Esophagus muscularis mucosa (tissue), 4 donors: ENCODE measurements around the gene E2F2. TPM values are rescaled to one million over a fixed set of nuclear protein-coding genes. Genes with fewer than 3 reads are reported as not detected.

Experiments used
- DNase-seq: peaks from one replicate; pipeline ENCODE4 v3.0.0-alpha.2; 2017; ENCODE audit errors: extremely low spot score
- H3K27ac ChIP-seq, 4 donors: fragments of 200-600 bp; sonication (generic); replicated peaks in 1 of 4; 1 replicate in 3 of 4; 2 replicates in 1 of 4; pipeline ENCODE4 v1.5.1; 2016 to 2019; ENCODE audit warnings: mild to moderate bottlenecking in 1 of 4
- H3K27me3 ChIP-seq, 4 donors: fragments of 200-600 bp; sonication (generic); one replicate each; pipeline versions ENCODE4 v1.5.1 to v1.6.0; 2016 to 2019
- H3K36me3 ChIP-seq, 4 donors: fragments of 200-600 bp; sonication (generic); one replicate each; pipeline ENCODE4 v1.5.1; 2016 to 2019
- H3K4me1 ChIP-seq, 4 donors: fragments of 200-600 bp; sonication (generic); one replicate each; pipeline ENCODE4 v1.5.1; 2016 to 2019
- H3K4me3 ChIP-seq, 4 donors: fragments of 200-600 bp; sonication (generic); 1 replicate in 2 of 4; 2 replicates in 2 of 4; pipeline ENCODE4 v1.5.1; 2016 to 2019; ENCODE audit warnings: mild to moderate bottlenecking in 4 of 4, moderate library complexity in 1 of 4
- H3K9me3 ChIP-seq, 4 donors: fragments of 200-600 bp; sonication (generic); 1 replicate in 3 of 4; 2 replicates in 1 of 4; pipeline ENCODE4 v1.5.1; 2016 to 2019
- EP300 ChIP-seq: sonication (generic); formaldehyde crosslinking; IDR thresholded peaks from one replicate; pipeline ENCODE4 v1.6.1; 2017; ENCODE audit warnings: antibody characterized with exemption
- POLR2A ChIP-seq: fragments of 450-650 bp; IDR thresholded peaks from one replicate; pipeline ENCODE4 v1.6.1; 2017; ENCODE audit warnings: antibody characterized with exemption, moderate library complexity, mild to moderate bottlenecking, low read depth
- POLR2AphosphoS5 ChIP-seq, 2 donors: sonication (generic); formaldehyde crosslinking; IDR thresholded peaks; one replicate each; pipeline ENCODE4 v1.6.1; 2017; ENCODE audit warnings: antibody characterized with exemption in 2 of 2
- WGBS: methylation state at CpG from one replicate; pipeline ENCODE4 v1.1.5; 2018; 5-methylcytosine and 5-hydroxymethylcytosine counted together
- intact Hi-C: fragments of 100-400 bp; cut with DNase I; formaldehyde crosslinking; loops from one replicate; pipeline ENCODE4 v1.15.1; 2023
- total RNA-seq, 4 donors: library from RNA; depleted of rRNA; stranded (reverse); fragments of >200 nt; gene quantifications; one replicate each; pipeline versions ENCODE4 v1.1.0 to v1.2.1, GENCODE V29; 2016
- TF ChIP-seq, protein P1 (sequence below), 3 experiments: fragments of 200-600 bp in 2 of 3; fragments of 450-650 bp in 1 of 3; sonication (generic) in 2 of 3; IDR thresholded peaks; one replicate each; pipeline ENCODE4 v1.5.1; 2017 to 2019; ENCODE audit warnings: antibody characterized with exemption in 3 of 3, mild to moderate bottlenecking in 2 of 3, moderate library complexity in 1 of 3

Gene E2F2
- total RNA-seq, 4 donors from 2014 or later = 0.11 to 0.26 (median 0.17) TPM; not detected in 1

DNA sequence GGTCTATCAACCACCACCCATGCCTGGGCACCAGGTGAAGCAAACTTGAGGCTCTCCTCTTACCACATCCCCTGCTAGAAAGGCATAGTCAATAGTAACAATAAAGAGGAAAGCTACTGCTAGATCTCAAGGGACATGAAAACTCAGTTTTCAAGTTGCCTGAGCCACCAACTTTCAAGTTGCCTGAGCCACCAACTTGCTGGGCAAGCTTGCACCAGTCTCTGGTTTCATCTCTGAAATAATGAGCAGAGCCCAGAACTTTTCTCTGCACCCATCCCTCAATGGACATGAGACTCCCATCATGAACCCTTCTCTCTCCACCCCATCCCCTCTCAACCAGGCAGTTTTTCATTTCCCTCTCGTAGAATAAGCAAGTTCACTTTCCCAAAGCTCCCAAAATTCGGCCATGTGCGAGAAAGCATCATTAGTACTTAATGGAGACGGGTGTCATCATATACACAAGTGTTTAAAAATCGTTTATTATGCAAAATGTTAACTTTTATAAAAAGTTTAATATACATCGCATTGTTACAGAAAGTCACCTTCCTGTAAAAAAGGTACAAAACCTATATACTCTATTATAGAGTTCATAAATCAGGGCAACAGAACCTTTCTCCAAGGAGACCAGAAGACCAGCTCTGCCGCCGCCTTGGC is 26.6 kb upstream of the E2F2 start:
- Histone ChIP-seq H3K4me3 (peak overlapping the region; percentile 81 to 91 (median 87)), H3K27ac (peak overlapping the region; percentile 94 to 97 (median 96)), H3K36me3 (peaks cover 0 to 26% (median 2%) of the 10 kb centered on the region in 4 donors), H3K27me3 (no peaks in the 10 kb centered on the region), H3K9me3 (no peaks in the 10 kb centered on the region), H3K4me1 (peaks cover 55 to 87% (median 75%) of the 10 kb centered on the region in 4 donors)
- DNase-seq = no peak
- 47% methylated on average over 8 of the region's 8 CpGs for WGBS
- intact Hi-C loops = no loop called here
- TF ChIP-seq POLR2A = no peak
- TF ChIP-seq, protein P1, sequence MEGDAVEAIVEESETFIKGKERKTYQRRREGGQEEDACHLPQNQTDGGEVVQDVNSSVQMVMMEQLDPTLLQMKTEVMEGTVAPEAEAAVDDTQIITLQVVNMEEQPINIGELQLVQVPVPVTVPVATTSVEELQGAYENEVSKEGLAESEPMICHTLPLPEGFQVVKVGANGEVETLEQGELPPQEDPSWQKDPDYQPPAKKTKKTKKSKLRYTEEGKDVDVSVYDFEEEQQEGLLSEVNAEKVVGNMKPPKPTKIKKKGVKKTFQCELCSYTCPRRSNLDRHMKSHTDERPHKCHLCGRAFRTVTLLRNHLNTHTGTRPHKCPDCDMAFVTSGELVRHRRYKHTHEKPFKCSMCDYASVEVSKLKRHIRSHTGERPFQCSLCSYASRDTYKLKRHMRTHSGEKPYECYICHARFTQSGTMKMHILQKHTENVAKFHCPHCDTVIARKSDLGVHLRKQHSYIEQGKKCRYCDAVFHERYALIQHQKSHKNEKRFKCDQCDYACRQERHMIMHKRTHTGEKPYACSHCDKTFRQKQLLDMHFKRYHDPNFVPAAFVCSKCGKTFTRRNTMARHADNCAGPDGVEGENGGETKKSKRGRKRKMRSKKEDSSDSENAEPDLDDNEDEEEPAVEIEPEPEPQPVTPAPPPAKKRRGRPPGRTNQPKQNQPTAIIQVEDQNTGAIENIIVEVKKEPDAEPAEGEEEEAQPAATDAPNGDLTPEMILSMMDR (IDR thresholded peaks at IDR 0.05) = no peak
- no peak for TF ChIP-seq EP300
- no peak for TF ChIP-seq POLR2AphosphoS5 (IDR thresholded peaks at IDR 0.05)

GRCh38 chr1:23556635-23557470 is 25.8 kb upstream of the E2F2 start:
- intact Hi-C loops = no loop called here
- TF ChIP-seq EP300 = no peak
- no peak for TF ChIP-seq POLR2A

DNA sequence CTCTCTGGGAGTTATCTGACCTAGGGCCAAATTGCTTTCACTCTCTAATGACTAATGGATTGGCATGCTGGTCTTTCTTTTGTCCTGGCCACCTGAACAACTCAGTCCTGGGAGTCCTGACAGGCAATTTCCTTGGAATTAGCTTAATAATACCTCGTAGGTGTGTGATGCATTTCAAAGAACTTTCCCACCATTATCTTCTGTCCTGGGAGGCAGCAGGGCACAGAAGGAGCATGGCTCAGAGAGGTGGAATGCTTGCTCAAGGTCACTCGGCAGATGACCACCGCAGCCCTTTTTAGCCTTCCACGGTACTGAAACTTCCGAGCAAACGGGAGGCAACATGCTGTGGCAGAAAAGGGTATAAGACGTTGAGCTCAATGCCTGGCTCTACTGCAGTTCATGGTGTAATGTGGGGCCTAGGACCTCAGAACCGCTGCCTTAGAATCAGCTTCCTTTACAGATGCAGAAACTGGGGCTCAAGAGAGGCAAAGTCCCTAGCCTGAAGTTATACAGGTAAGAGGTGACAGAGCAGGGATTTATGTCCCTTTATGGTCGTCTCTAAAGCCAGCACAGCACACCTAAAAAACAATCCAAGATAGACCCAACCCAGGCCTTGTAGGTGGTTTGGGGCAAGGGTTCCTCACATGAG is 25.1 kb upstream of the E2F2 start:
- 45% methylated on average over 9 of the region's 9 CpGs for WGBS
- Histone ChIP-seq H3K27me3 (no peaks in the 10 kb centered on the region), H3K36me3 (peaks cover 0 to 26% (median 2%) of the 10 kb centered on the region in 4 donors), H3K4me1 (peaks cover 47 to 82% (median 61%) of the 10 kb centered on the region in 4 donors), H3K4me3 (peak overlapping the region; percentile 81 to 91 (median 87)), H3K9me3 (no peaks in the 10 kb centered on the region), H3K27ac (peak overlapping the region; percentile 94 to 97 (median 96))
- DNase-seq = no peak
- TF ChIP-seq POLR2A (no peak), POLR2AphosphoS5 (IDR thresholded peaks at IDR 0.05) (peak in 1 of 2 donors; percentile 46), EP300 (no peak)
- TF ChIP-seq, protein P1 (IDR thresholded peaks at IDR 0.05) = no peak
- intact Hi-C loops = no loop called here

More at GRCh38 chr1:23556635-23557470, 25.8 kb upstream of the E2F2 start:
- DNase-seq = no peak
- Histone ChIP-seq H3K27me3 (no peaks in the 10 kb centered on the region), H3K9me3 (no peaks in the 10 kb centered on the region), H3K27ac (peak overlapping the region; percentile 94 to 97 (median 96)), H3K36me3 (peaks cover 0 to 26% (median 2%) of the 10 kb centered on the region in 4 donors), H3K4me3 (peak overlapping the region; percentile 81 to 91 (median 87)), H3K4me1 (peaks cover 54 to 82% (median 68%) of the 10 kb centered on the region in 4 donors)
- 68% methylated on average over 4 of the region's 4 CpGs for WGBS

GRCh38 chr1:23555270-23555985 is 24.4 kb upstream of the E2F2 start:
- no peak for DNase-seq
- Histone ChIP-seq H3K4me3 (peak overlapping the region; percentile 81 to 91 (median 87)), H3K9me3 (no peaks in the 10 kb centered on the region), H3K36me3 (peaks cover 0 to 26% (median 2%) of the 10 kb centered on the region in 4 donors), H3K27ac (peak overlapping the region; percentile 94 to 97 (median 96)), H3K27me3 (no peaks in the 10 kb centered on the region), H3K4me1 (peaks cover 40 to 82% (median 54%) of the 10 kb centered on the region in 4 donors)
- intact Hi-C loops = no loop called here
- peak in 1 of 2 donors; percentile 8 for TF ChIP-seq POLR2AphosphoS5 (IDR thresholded peaks at IDR 0.05)
- TF ChIP-seq, protein P1 (IDR thresholded peaks at IDR 0.05) = no peak
- WGBS = 10% methylated on average over 15 of the region's 15 CpGs
